HepG2 (cell line): Measurements from ENCODE around the gene GDI1. TPM values are rescaled to one million over a fixed set of nuclear protein-coding genes. Genes with fewer than 3 reads are reported as not detected.

ENCODE experiments used
- ATAC-seq: fragments of 200-7000 bp; cut with Tn5 transposase; 3 replicates; pipeline ENCODE4 v1.9.1; 2020; ENCODE audit warnings: mild to moderate bottlenecking, moderate library complexity
- BruUV-seq: library from RNA; stranded (reverse); fragments of 400-500 nt; replicated peaks from 2 replicates; lab custom pipeline; 2021; lab: Mats Ljungman, UMichigan
- CTCF ChIA-PET: fragments of 300-600 bp; formaldehyde crosslinking; extraction: SDS; loops from one replicate; lab custom pipeline; 2021; ENCODE audit warnings: low total read pairs, inconsistent platforms, low intra/inter-chr PET ratio; lab: Yijun Ruan, JAX
- POLR2A ChIA-PET: fragments of 350-600 bp; sonication (Branson Sonifier 250); formaldehyde crosslinking; loops from one replicate; lab custom pipeline; 2020; ENCODE audit warnings: antibody characterized with exemption, inconsistent platforms; lab: Yijun Ruan, JAX
- DNase-seq: peaks from one replicate; pipeline ENCODE4 v3.0.0-alpha.2; 2015; ENCODE audit warnings: low spot score
- FAIRE-seq: peaks from 3 replicates; lab custom pipeline; 2011; peaks lifted over from hg19 to GRCh38; lab: Jason Lieb, UNC
- H2AFZ ChIP-seq: one replicate; pipeline ENCODE4 v1.6.1; 2011; ENCODE audit warnings: low read length, inconsistent platforms
- H3K27ac ChIP-seq: fragments of 300-600 bp; 3 replicates; pipeline ENCODE4 v1.8.0; 2011; ENCODE audit warnings: mixed run types, mild to moderate bottlenecking, mixed read lengths, low read length, inconsistent platforms; ENCODE audit not compliant: insufficient read depth; ENCODE audit errors: extremely low read length
- H3K27me3 ChIP-seq, 2 experiments: fragments of 200-600 bp in 1 of 2; 2 replicates in 1 of 2; 3 replicates in 1 of 2; pipeline versions ENCODE4 v1.6.0 to v1.8.0; 2011; ENCODE audit warnings: low read length in 2 of 2, mild to moderate bottlenecking in 2 of 2, moderate library complexity in 2 of 2, inconsistent platforms in 1 of 2; ENCODE audit not compliant: insufficient read depth in 2 of 2, control insufficient read depth in 1 of 2
- H3K36me3 ChIP-seq, 2 experiments: fragments of 200-600 bp in 1 of 2; replicated peaks in 1 of 2; 2 replicates in 1 of 2; 3 replicates in 1 of 2; pipeline versions ENCODE4 v1.5.1 to v1.8.0; 2011; ENCODE audit warnings: low read length in 2 of 2, inconsistent platforms in 1 of 2; ENCODE audit not compliant: insufficient read depth in 2 of 2, control insufficient read depth in 1 of 2
- H3K4me1 ChIP-seq: 2 replicates; pipeline ENCODE4 v1.5.1; 2012; ENCODE audit warnings: low read length, inconsistent platforms; ENCODE audit not compliant: insufficient read depth
- H3K4me2 ChIP-seq: 2 replicates; pipeline ENCODE4 v1.6.0; 2011; ENCODE audit warnings: low read depth, low read length, inconsistent platforms
- H3K4me3 ChIP-seq, 3 experiments: fragments of 200-600 bp in 1 of 3; sonication (generic), shearing (Covaris generic) in 1 of 3; replicated peaks in 1 of 3; 2 replicates each; pipeline ENCODE4 v1.5.1; 2011 to 2016; ENCODE audit warnings: low read length in 3 of 3, inconsistent platforms in 2 of 3, low read depth in 2 of 3, mild to moderate bottlenecking in 2 of 3, control low read depth in 1 of 3, mixed read lengths in 1 of 3; ENCODE audit not compliant: insufficient read depth in 1 of 3
- H3K79me2 ChIP-seq: one replicate; pipeline ENCODE4 v1.6.1; 2011; ENCODE audit warnings: low read length, inconsistent platforms; ENCODE audit not compliant: insufficient read depth
- H3K9ac ChIP-seq: 2 replicates; pipeline ENCODE4 v1.6.0; 2011; ENCODE audit warnings: mild to moderate bottlenecking, low read depth, low read length, inconsistent platforms; ENCODE audit not compliant: insufficient read depth
- H3K9me3 ChIP-seq: 2 replicates; pipeline ENCODE4 v1.5.1; 2012; ENCODE audit warnings: mild to moderate bottlenecking, low read length
- H4K20me1 ChIP-seq: 2 replicates; pipeline ENCODE4 v1.6.0; 2011; ENCODE audit warnings: inconsistent platforms, mild to moderate bottlenecking, low read length, moderate library complexity; ENCODE audit not compliant: insufficient read depth
- ARNTL ChIP-seq: sonication (generic); formaldehyde crosslinking; IDR thresholded peaks from 2 replicates; pipeline ENCODE4 v1.4.0; 2020; ENCODE audit warnings: mild to moderate bottlenecking, missing genetic modification reagents
- ESRRA ChIP-seq: sonication (generic); formaldehyde crosslinking; IDR thresholded peaks from 2 replicates; pipeline ENCODE4 v1.5.1; 2020; ENCODE audit warnings: mild to moderate bottlenecking, low read depth, missing genetic modification reagents
- POLR2G ChIP-seq: fragments of 200-400 bp; formaldehyde crosslinking; IDR thresholded peaks from 2 replicates; pipeline ENCODE4 v1.6.1; 2018; ENCODE audit warnings: mild to moderate bottlenecking, low read depth, low read length, moderate library complexity
- RBFOX2 ChIP-seq: fragments of 200-400 bp; formaldehyde crosslinking; IDR thresholded peaks from 2 replicates; pipeline ENCODE4 v1.6.1; 2017; ENCODE audit warnings: low read depth, mild to moderate bottlenecking, low read length
- RNF219 ChIP-seq: sonication (generic); formaldehyde crosslinking; IDR thresholded peaks from 2 replicates; pipeline ENCODE4 v1.5.0; 2020; ENCODE audit warnings: mild to moderate bottlenecking, missing genetic modification reagents
- ZNF367 ChIP-seq: sonication (generic); formaldehyde crosslinking; IDR thresholded peaks from 2 replicates; pipeline ENCODE4 v1.4.0; 2020; ENCODE audit warnings: missing genetic modification reagents, borderline replicate concordance
- ZNF605 ChIP-seq: sonication (generic); formaldehyde crosslinking; IDR thresholded peaks from 2 replicates; pipeline ENCODE4 v1.8.0; 2022; ENCODE audit warnings: mild to moderate bottlenecking, missing genetic modification reagents
- ZNF850 ChIP-seq: sonication (generic); formaldehyde crosslinking; conservative IDR thresholded peaks from 2 replicates; pipeline ENCODE4 v1.9.0; 2021; ENCODE audit warnings: mild to moderate bottlenecking, missing genetic modification reagents
- WGBS: methylation state at CpG from one replicate; pipeline ENCODE4 v1.1.6; 2017; ENCODE audit warnings: low lambda C conversion rate; 5-methylcytosine and 5-hydroxymethylcytosine counted together
- in situ Hi-C: cut with HindIII; loops from 2 replicates; pipeline ENCODE4 v1.10.0; 2017; ENCODE audit warnings: low pct_unique_long_range_greater_than_20kb; ENCODE audit not compliant: extremely low pct_ligation_motif_present
- intact Hi-C: fragments of 100-400 bp; cut with micrococcal nuclease; formaldehyde crosslinking; loops from one replicate; pipeline ENCODE4 v1.10.0; 2022; ENCODE audit not compliant: unreplicated experiment
- polyA plus RNA-seq, 8 experiments: library from polyadenylated mRNA; depleted of rRNA in 3 of 8; stranded (reverse) in 7 of 8; unstranded in 1 of 8; fragments of >200 nt; fragmentation: Illumina TruSeq in 4 of 8; extraction: Trizol in 4 of 8; gene quantifications; 2 replicates each; pipeline versions ENCODE4 v1.2.1 to v1.2.3, GENCODE V29; 2011 to 2016; ENCODE audit warnings: low read depth in 4 of 8, missing spikeins in 1 of 8, mixed read lengths in 1 of 8; ENCODE audit not compliant: insufficient read depth in 1 of 8
- total RNA-seq, 5 experiments: library from RNA; depleted of rRNA; stranded (reverse); fragments of >200 nt; fragmentation: Illumina TruSeq; extraction: Trizol; gene quantifications; 2 replicates each; pipeline ENCODE4 v1.2.3, GENCODE V29; 2016; ENCODE audit warnings: low read depth in 1 of 5
- TF ChIP-seq, protein P1 (sequence below): sonication (generic); formaldehyde crosslinking; IDR thresholded peaks from 2 replicates; pipeline ENCODE4 v1.5.1; 2020; ENCODE audit warnings: mild to moderate bottlenecking, moderate library complexity, missing genetic modification reagents

The GDI1 gene
- total and polyA plus RNA-seq, 2 of the 13 experiments (the other 11 are each of a cell fraction or from before 2014, with no cell fraction given) = 17.4 to 105 TPM

DNA sequence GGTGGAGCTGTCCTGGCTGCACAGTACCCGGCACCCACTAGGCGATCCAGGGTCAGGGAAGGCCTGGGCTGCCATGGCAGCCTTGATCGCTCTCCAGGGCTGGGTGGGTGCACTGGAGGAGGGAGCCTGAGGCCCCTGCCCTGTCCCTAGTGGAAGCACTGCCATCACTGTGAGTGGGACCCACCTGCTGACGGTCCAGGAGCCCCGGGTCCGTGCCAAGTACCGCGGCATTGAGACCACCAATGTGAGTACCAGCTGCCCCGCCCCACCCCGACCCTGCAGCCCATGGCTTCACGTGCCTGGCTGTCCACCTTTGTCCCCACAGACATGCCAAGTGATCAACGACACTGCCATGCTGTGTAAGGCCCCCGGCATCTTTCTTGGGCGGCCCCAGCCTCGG, 30.0 kb downstream of the GDI1 start (continued):
- TF ChIP-seq ZNF367 (CRISPR knock-in tag) (no peak), ESRRA (no peak), ARNTL (CRISPR knock-in tag) (no peak), POLR2G (no peak), RNF219 (CRISPR knock-in tag) (no peak), ZNF850 (CRISPR knock-in tag) (no peak)
- TF ChIP-seq, protein P1, sequence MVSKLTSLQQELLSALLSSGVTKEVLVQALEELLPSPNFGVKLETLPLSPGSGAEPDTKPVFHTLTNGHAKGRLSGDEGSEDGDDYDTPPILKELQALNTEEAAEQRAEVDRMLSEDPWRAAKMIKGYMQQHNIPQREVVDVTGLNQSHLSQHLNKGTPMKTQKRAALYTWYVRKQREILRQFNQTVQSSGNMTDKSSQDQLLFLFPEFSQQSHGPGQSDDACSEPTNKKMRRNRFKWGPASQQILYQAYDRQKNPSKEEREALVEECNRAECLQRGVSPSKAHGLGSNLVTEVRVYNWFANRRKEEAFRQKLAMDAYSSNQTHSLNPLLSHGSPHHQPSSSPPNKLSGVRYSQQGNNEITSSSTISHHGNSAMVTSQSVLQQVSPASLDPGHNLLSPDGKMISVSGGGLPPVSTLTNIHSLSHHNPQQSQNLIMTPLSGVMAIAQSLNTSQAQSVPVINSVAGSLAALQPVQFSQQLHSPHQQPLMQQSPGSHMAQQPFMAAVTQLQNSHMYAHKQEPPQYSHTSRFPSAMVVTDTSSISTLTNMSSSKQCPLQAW (CRISPR knock-in tag) = no peak

DNA sequence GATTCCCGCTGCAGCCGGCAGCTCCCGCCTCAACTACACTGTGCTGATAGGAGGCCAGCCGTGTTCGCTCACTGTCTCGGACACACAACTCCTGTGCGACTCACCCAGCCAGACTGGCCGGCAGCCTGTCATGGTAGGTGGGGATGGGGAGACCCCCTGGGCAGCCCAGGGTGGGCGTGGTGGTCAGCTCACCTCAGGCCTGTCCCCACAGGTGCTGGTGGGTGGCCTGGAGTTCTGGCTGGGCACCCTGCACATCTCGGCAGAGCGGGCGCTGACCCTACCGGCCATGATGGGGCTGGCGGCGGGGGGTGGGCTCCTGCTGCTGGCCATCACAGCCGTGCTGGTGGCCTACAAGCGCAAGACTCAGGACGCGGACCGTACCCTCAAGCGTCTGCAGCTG, 30.6 kb downstream of the GDI1 start:
- Histone ChIP-seq H3K9me3 (no peaks in the 10 kb centered on the region), H3K36me3 (peaks cover 6% of the 10 kb centered on the region in 2 experiments; a peak in 2 of 5 replicates), H3K4me2 (no peak overlapping the region), H3K4me3 (no peak overlapping the region), H3K79me2 (no peaks in the 10 kb centered on the region), H3K27ac (no peak overlapping the region), H3K9ac (no peak overlapping the region)
- intact Hi-C loops = no loop called here
- FAIRE-seq (no peak), ATAC-seq (no peak)
- CTCF ChIA-PET = no interaction called here
- POLR2A ChIA-PET = interaction anchor here (0.5 kb wide), 1 partner anchor 72 kb away, joined by 3 read pairs; no protein-coding TSS in a partner anchor
- TF ChIP-seq ZNF605 (CRISPR knock-in tag) (no peak), RBFOX2 (peak; percentile 43; the same call in 1 of the 2 replicates)
- TF ChIP-seq, all 625 proteins: peak for 1
- Histone ChIP-seq H3K27me3 (no peaks in the 10 kb centered on the region), H2AFZ (no peak overlapping the region), H3K4me1 (peaks cover 12% of the 10 kb centered on the region; the same call in 1 of the 2 replicates), H4K20me1 (no peaks in the 10 kb centered on the region)
- in situ Hi-C loops = no loop called here
- DNase-seq = no peak
- no CpG with 5 or more reads among the region's 21 CpGs for WGBS
- no TSS peak for BruUV-seq
